SK-N-SH treated with all-trans-retinoic acid at 6 μM for 48 hours (cell line): ENCODE data around the gene WHRN.

Experiments
- ARNTL ChIP-seq: fragments of 450-650 bp; formaldehyde crosslinking; IDR thresholded peaks from 2 replicates; pipeline ENCODE4 v1.5.0; 2020; ENCODE audit warnings: low read depth, mild to moderate bottlenecking, moderate library complexity, borderline replicate concordance
- CREB5 ChIP-seq: fragments of 250-450 bp; sonication (Bioruptor Pico); IDR thresholded peaks from 2 replicates; pipeline ENCODE4 v1.5.1; 2020; ENCODE audit warnings: low read depth, mild to moderate bottlenecking, moderate library complexity
- CSDC2 ChIP-seq: fragments of 250-450 bp; sonication (Bioruptor Pico); IDR thresholded peaks from 2 replicates; pipeline ENCODE4 v1.5.0; 2020; ENCODE audit warnings: mild to moderate bottlenecking, moderate library complexity
- OSR1 ChIP-seq: fragments of 250-450 bp; sonication (Bioruptor Pico); IDR thresholded peaks from 2 replicates; pipeline ENCODE4 v1.8.0; 2022; ENCODE audit warnings: moderate library complexity, mild to moderate bottlenecking, inconsistent platforms
- PATZ1 ChIP-seq: fragments of 250-450 bp; sonication (Bioruptor Pico); IDR thresholded peaks from 2 replicates; pipeline ENCODE4 v1.8.0; 2020; ENCODE audit warnings: mild to moderate bottlenecking, moderate library complexity, borderline replicate concordance
- POU6F1 ChIP-seq: fragments of 250-450 bp; sonication (Bioruptor Pico); IDR thresholded peaks from 2 replicates; pipeline ENCODE4 v1.8.0; 2021; ENCODE audit warnings: low read depth, mild to moderate bottlenecking, moderate library complexity, borderline replicate concordance
- RARB ChIP-seq: fragments of 250-450 bp; sonication (Bioruptor Pico); IDR thresholded peaks from 2 replicates; pipeline ENCODE4 v1.8.0; 2021; ENCODE audit warnings: mild to moderate bottlenecking, moderate library complexity
- SNAI2 ChIP-seq: fragments of 250-450 bp; sonication (Bioruptor Pico); IDR thresholded peaks from 2 replicates; pipeline ENCODE4 v1.5.0; 2020; ENCODE audit warnings: mild to moderate bottlenecking, moderate library complexity
- TCF4 ChIP-seq: fragments of 250-450 bp; sonication (Bioruptor Pico); IDR thresholded peaks from 2 replicates; pipeline ENCODE4 v1.8.0; 2021; ENCODE audit warnings: mild to moderate bottlenecking, moderate library complexity, borderline replicate concordance
- ZC3H10 ChIP-seq: fragments of 250-450 bp; sonication (Bioruptor Pico); IDR thresholded peaks from 2 replicates; pipeline ENCODE4 v1.5.1; 2021; ENCODE audit warnings: mild to moderate bottlenecking, moderate library complexity
- ZFP3 ChIP-seq: fragments of 250-450 bp; sonication (Bioruptor Pico); IDR thresholded peaks from 2 replicates; pipeline ENCODE4 v1.5.0; 2020; ENCODE audit warnings: mild to moderate bottlenecking, moderate library complexity
- TF ChIP-seq, protein P1 (sequence below): fragments of 250-450 bp; sonication (Bioruptor Pico); IDR thresholded peaks from 2 replicates; pipeline ENCODE4 v1.5.1; 2021; ENCODE audit warnings: mild to moderate bottlenecking, moderate library complexity
- TF ChIP-seq, protein P2 (sequence below): fragments of 250-450 bp; sonication (Bioruptor Pico); IDR thresholded peaks from 2 replicates; pipeline ENCODE4 v1.5.0; 2020; ENCODE audit warnings: mild to moderate bottlenecking, moderate library complexity

- TF ChIP-seq PATZ1 (no peak), CREB5 (no peak), POU6F1 (no peak), ZFP3 (no peak), TCF4 (CRISPR knock-in tag) (no peak), ARNTL (no peak), CSDC2 (no peak), OSR1 (CRISPR knock-in tag) (no peak), SNAI2 (no peak), RARB (CRISPR knock-in tag) (no peak), ZC3H10 (CRISPR knock-in tag) (no peak)
- TF ChIP-seq, protein P1, sequence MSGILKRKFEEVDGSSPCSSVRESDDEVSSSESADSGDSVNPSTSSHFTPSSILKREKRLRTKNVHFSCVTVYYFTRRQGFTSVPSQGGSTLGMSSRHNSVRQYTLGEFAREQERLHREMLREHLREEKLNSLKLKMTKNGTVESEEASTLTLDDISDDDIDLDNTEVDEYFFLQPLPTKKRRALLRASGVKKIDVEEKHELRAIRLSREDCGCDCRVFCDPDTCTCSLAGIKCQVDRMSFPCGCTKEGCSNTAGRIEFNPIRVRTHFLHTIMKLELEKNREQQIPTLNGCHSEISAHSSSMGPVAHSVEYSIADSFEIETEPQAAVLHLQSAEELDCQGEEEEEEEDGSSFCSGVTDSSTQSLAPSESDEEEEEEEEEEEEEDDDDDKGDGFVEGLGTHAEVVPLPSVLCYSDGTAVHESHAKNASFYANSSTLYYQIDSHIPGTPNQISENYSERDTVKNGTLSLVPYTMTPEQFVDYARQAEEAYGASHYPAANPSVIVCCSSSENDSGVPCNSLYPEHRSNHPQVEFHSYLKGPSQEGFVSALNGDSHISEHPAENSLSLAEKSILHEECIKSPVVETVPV (CRISPR knock-in tag) = no peak
- TF ChIP-seq, protein P2, sequence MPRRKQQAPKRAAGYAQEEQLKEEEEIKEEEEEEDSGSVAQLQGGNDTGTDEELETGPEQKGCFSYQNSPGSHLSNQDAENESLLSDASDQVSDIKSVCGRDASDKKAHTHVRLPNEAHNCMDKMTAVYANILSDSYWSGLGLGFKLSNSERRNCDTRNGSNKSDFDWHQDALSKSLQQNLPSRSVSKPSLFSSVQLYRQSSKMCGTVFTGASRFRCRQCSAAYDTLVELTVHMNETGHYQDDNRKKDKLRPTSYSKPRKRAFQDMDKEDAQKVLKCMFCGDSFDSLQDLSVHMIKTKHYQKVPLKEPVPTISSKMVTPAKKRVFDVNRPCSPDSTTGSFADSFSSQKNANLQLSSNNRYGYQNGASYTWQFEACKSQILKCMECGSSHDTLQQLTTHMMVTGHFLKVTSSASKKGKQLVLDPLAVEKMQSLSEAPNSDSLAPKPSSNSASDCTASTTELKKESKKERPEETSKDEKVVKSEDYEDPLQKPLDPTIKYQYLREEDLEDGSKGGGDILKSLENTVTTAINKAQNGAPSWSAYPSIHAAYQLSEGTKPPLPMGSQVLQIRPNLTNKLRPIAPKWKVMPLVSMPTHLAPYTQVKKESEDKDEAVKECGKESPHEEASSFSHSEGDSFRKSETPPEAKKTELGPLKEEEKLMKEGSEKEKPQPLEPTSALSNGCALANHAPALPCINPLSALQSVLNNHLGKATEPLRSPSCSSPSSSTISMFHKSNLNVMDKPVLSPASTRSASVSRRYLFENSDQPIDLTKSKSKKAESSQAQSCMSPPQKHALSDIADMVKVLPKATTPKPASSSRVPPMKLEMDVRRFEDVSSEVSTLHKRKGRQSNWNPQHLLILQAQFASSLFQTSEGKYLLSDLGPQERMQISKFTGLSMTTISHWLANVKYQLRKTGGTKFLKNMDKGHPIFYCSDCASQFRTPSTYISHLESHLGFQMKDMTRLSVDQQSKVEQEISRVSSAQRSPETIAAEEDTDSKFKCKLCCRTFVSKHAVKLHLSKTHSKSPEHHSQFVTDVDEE (CRISPR knock-in tag) = no peak
These were observed 21.5 kb upstream of the WHRN start for GRCh38 chr9:114526807-114527206.
